Thymus (tissue), 11 donors: Measurements from ENCODE around the gene TFRC. TPM values are rescaled to one million over a fixed set of nuclear protein-coding genes. Genes with fewer than 3 reads are reported as not detected.
"Not testable (repeated sequence)": the region's sequence is repeated elsewhere in the genome, so short reads cannot be mapped to it uniquely, and the experiment has no call there.

Experiments
- DNase-seq, 9 donors: peaks; one replicate each; pipeline ENCODE4 v3.0.0-alpha.2; 2013; ENCODE audit warnings: low spot score in 9 of 9, low read depth in 6 of 9, missing footprints in 1 of 9
- H3K27ac ChIP-seq, 2 donors: one replicate each; pipeline ENCODE4 v1.5.1; 2013; ENCODE audit warnings: control low read depth in 1 of 2, low read depth in 1 of 2, low read length in 1 of 2, mild to moderate bottlenecking in 1 of 2, moderate library complexity in 1 of 2
- H3K27me3 ChIP-seq, 2 donors: one replicate each; pipeline ENCODE4 v1.5.1; 2013; ENCODE audit warnings: low read length in 1 of 2; ENCODE audit not compliant: control insufficient read depth in 2 of 2, insufficient read depth in 1 of 2
- H3K36me3 ChIP-seq, 2 donors: one replicate each; pipeline ENCODE4 v1.5.1; 2013; ENCODE audit warnings: low read length in 1 of 2, mild to moderate bottlenecking in 1 of 2, moderate library complexity in 1 of 2; ENCODE audit not compliant: control insufficient read depth in 2 of 2, insufficient read depth in 2 of 2
- H3K4me1 ChIP-seq, 2 donors: one replicate each; pipeline ENCODE4 v1.5.1; 2013; ENCODE audit warnings: low read length in 2 of 2; ENCODE audit not compliant: control insufficient read depth in 2 of 2, insufficient read depth in 2 of 2
- H3K4me3 ChIP-seq, 2 donors: one replicate each; pipeline ENCODE4 v1.5.1; 2013; ENCODE audit warnings: low read length in 2 of 2, control low read depth in 1 of 2, mild to moderate bottlenecking in 1 of 2
- H3K9me3 ChIP-seq, 2 donors: one replicate each; pipeline ENCODE4 v1.5.1; 2013; ENCODE audit warnings: low read length in 1 of 2, mild to moderate bottlenecking in 1 of 2; ENCODE audit not compliant: control insufficient read depth in 2 of 2, insufficient read depth in 1 of 2
- WGBS: extraction: QIAGEN DNeasy Blood & Tissue Kit; methylation state at CpG from one replicate; pipeline ENCODE4 v1.1.7; 2013; 5-methylcytosine and 5-hydroxymethylcytosine counted together
- polyA plus RNA-seq: library from polyadenylated mRNA; stranded (reverse); fragments of 200-250 nt; gene quantifications from one replicate; pipeline ENCODE4 v1.2.3, GENCODE V29; 2013
- total RNA-seq: library from RNA; stranded (reverse); fragments of 120-200 nt; gene quantifications from one replicate; pipeline ENCODE4 v1.2.4, GENCODE V29; 2013
- donor health status: healthy.

TFRC gene
- total and polyA plus RNA-seq, 2 donors: 32.0 to 48.2 TPM

DNA sequence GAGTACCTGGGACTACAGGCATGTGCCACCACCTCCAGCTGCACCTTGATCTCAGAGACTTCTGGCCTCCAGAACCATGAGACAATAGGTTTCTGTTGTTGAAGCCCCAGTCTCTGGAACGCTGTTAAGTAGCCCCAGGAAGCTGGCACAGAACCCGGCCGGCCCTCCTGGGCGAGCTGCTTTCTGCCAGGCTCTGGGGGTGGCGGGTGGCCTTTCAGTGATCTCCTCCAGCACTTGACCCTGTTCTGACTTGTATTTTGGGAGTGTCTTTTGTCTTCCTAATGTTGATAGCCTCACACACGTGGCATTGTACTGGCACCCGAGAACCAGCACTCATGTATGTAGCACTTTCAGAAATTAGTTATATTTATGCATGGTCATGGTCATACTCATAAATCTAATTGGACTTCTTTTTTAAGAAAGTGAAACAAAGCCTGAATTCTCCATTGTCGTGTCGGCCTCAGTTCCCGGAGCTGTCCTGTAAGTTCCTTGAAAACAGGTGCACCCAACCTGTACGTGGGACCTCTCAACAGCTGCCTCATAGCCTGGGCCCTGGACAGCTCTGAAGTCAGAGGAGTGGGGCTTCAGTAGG lies 74.0 kb downstream of the TFRC start:
- H3K36me3 ChIP-seq: no peaks in the 10 kb centered on the region
- H3K4me3 ChIP-seq: no peak overlapping the region
- no peaks in the 10 kb centered on the region for H3K9me3 ChIP-seq
- no peak overlapping the region for H3K27ac ChIP-seq
- 65% methylated on average over 11 of the region's 11 CpGs for WGBS
- no peaks in the 10 kb centered on the region for H3K27me3 ChIP-seq
- DNase-seq: no peak
- H3K4me1 ChIP-seq: no peaks in the 10 kb centered on the region

DNA sequence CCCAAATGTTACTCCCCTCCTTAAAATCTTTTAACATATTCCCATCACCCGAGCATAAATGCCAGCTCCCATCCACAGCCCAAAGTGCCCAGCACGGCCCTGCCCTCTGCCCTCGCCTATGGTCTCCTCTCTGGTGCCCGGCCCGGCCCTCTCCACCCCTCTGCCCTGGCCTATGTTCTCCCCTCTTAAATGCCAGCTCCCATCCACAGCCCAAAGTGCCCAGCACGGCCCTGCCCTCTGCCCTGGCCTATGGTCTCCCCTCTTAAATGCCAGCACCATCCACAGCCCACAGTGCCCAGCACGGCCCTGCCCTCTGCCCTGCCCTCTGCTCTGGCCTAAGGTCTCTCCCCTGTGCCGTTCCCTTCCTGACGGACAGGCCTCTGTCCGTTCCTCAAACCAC lies 76.6 kb downstream of the TFRC start:
- not testable (repeated sequence) for H3K9me3 ChIP-seq, H3K27ac ChIP-seq, DNase-seq, H3K4me1 ChIP-seq, H3K4me3 ChIP-seq, H3K36me3 ChIP-seq, H3K27me3 ChIP-seq
- 86% methylated on average over 10 of the region's 10 CpGs for WGBS

DNA sequence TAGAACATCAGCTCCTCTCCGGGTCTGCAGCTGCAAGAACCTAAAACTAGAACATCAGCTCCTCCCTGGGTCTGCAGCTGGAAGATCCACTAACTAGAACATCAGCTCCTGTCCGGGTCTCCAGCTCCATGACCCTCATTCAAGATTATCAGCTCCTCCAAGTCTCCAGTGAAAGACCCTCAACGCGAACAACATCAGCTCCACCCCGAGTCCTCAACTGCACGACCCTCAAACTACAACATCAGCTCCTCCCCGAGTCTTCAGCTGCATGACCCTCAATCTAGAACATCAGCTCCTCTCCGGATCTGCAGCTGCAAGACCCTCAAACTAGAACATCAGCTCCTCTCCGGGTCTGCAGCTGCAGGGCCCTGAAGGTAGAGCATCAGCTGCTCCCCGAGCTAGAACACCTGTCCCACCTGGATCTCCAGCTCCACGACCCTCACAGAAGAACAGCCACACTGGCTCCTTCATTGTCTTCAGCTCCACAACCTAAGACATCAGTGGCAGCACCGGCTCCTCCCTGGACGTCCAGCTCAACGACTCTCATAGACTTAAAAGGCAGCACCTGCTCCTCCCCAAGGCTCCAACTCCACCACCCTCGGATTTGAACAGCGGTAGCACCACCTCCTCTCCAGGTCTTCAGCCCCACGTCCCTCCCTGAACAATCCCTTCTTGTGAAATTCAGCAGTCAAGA lies 77.4 kb downstream of the TFRC start:
- WGBS: 91% methylated on average over 17 of the region's 17 CpGs
- not testable (repeated sequence) for H3K4me1 ChIP-seq, H3K27me3 ChIP-seq, H3K36me3 ChIP-seq, H3K4me3 ChIP-seq, H3K27ac ChIP-seq, DNase-seq, H3K9me3 ChIP-seq

DNA sequence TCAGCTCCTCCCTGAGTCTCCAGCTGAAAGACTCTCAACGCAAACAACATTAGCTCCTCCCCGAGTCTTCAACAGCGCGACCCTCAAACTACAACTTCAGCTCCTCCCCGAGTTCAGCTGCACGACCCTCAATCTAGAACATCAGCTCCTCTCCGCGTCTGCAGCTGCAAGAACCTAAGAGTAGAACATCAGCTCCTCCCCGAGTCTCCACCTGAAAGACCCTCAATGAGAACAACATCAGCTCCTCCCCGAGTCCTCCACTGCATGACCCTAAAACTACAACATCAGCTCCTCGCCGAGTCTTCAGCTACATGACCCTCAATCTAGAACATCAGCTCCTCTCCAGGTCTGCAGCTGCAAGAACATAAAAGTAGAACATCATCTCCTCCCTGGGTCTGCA lies 78.3 kb downstream of the TFRC start:
- Histone ChIP-seq H3K36me3 (no peaks in the 10 kb centered on the region), H3K4me1 (no peaks in the 10 kb centered on the region), H3K4me3 (no peak overlapping the region), H3K9me3 (peaks cover 0 to 5% of the 10 kb centered on the region in 2 donors), H3K27me3 (no peaks in the 10 kb centered on the region), H3K27ac (no peak overlapping the region)
- no peak for DNase-seq
- WGBS: 95% methylated on average over 12 of the region's 12 CpGs

DNA sequence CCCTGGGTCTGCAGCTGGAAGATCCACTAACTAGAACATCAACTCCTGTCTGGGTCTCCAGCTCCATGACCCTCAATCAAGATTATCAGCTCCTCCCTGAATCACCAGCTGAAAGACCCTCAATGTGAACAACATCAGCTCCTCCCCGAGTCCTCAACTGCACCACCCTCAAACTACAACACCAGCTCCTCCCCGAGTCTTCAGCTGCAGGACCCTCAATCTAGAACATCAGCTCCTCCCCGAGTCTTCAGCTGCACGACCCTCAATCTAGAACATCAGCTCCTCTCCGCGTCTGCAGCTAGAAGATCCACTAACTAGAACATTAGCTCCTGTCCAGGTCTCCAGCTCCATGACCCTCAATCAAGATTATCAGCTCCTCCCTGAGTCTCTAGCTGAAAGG lies 79.2 kb downstream of the TFRC start:
- H3K4me3 ChIP-seq, H3K27me3 ChIP-seq, H3K4me1 ChIP-seq, H3K36me3 ChIP-seq, DNase-seq, H3K27ac ChIP-seq, H3K9me3 ChIP-seq: not testable (repeated sequence)
- 95% methylated on average over 6 of the region's 6 CpGs for WGBS

DNA sequence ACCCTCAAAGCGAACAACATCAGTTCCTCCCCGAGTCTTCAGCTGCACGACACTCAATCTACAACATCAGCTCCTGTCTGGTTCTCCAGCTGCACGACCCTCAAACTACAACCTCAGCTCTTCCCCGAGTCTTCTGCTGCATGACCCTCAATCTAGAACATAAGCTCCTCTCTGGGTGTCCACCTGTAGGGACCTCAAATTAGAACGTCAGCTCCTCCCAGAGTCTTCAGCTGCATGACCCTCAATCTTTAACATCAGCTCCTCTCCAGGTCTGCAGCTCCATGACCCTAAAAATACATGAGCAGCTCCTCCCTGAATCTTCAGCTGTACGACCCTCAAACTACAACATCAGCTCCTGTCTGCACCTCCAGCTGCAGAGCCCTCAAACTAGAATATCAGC lies 80.7 kb downstream of the TFRC start:
- H3K4me3 ChIP-seq, H3K27me3 ChIP-seq, H3K9me3 ChIP-seq, H3K4me1 ChIP-seq, H3K27ac ChIP-seq, DNase-seq, H3K36me3 ChIP-seq: not testable (repeated sequence)
- WGBS: 93% methylated on average over 7 of the region's 7 CpGs

DNA sequence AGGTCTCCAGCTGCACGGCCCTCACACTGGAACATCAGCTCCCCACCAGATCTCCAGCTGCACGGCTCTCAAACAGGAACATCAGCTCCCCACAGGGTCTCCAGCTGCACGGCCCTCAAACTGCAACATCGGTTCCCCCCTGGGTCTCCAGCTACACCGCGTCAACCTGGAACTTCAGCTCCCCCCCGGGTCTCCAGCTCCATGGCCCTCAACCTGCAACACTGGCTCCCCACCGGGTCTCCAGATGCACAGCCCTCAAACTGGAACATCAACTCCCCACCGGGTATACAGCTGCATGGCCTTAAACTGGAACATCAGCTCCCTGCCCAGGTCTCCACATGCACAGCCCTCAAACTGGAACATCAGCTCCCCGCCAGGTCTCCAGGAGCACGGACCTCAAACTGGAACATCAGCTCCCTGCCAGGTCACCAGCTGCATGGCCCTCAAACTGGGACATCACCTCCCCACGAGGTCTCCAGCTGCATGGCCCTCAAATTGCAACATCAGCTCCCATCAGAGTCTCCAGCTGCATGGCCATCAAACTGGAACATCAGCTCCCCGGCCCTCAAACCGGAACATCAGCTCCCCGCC lies 81.4 kb downstream of the TFRC start:
- not testable (repeated sequence) for H3K27ac ChIP-seq, DNase-seq, H3K36me3 ChIP-seq, H3K27me3 ChIP-seq, H3K4me3 ChIP-seq, H3K4me1 ChIP-seq, H3K9me3 ChIP-seq
- 89% methylated on average over 14 of the region's 15 CpGs for WGBS

DNA sequence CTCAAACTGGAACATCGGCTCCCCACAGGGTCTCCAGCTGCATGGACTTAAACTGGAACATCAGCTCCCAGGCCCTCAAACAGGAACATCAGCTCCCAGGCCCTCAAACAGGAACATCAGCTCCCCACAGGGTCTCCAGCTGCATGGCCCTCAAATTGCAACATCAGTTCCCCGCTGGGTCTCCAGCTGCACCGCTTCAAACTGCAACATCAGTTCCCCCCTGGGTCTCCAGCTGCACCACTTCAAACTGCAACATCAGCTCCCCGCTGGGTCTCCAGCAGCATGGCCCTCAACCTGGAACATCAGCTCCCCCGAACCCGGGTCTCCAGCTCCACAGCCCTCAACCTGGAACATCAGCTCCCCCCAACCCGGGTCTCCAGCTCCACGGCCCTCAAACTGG lies 82.0 kb downstream of the TFRC start:
- 97% methylated on average over 8 of the region's 8 CpGs for WGBS
- Histone ChIP-seq H3K9me3 (peaks cover 0 to 5% of the 10 kb centered on the region in 2 donors), H3K27ac (no peak overlapping the region), H3K4me1 (no peaks in the 10 kb centered on the region), H3K36me3 (no peaks in the 10 kb centered on the region), H3K4me3 (no peak overlapping the region), H3K27me3 (no peaks in the 10 kb centered on the region)
- DNase-seq: no peak
